GM12873 (cell line): ENCODE results near the gene DLGAP4.

Source experiments
- CTCF ChIP-seq: IDR thresholded peaks from 2 replicates; pipeline ENCODE4 v1.5.1; 2012; ENCODE audit warnings: low read depth, mild to moderate bottlenecking, moderate library complexity, low read length, control low read depth; ENCODE audit not compliant: insufficient read depth; ENCODE audit errors: missing control alignments

DLGAP4 gene

GRCh38 chr20:36306553-36307411 lies 643 bp downstream of the DLGAP4 start:
- TF ChIP-seq CTCF, result no peak

- no peak for TF ChIP-seq CTCF
Measured at GRCh38 chr20:36307412-36308325, 1.5 kb downstream of the DLGAP4 start.

GRCh38 chr20:36308353-36308752 lies 2.2 kb downstream of the DLGAP4 start:
- TF ChIP-seq CTCF, result no peak

GRCh38 chr20:36308986-36309385 lies 2.8 kb downstream of the DLGAP4 start:
- no peak for TF ChIP-seq CTCF

DNA sequence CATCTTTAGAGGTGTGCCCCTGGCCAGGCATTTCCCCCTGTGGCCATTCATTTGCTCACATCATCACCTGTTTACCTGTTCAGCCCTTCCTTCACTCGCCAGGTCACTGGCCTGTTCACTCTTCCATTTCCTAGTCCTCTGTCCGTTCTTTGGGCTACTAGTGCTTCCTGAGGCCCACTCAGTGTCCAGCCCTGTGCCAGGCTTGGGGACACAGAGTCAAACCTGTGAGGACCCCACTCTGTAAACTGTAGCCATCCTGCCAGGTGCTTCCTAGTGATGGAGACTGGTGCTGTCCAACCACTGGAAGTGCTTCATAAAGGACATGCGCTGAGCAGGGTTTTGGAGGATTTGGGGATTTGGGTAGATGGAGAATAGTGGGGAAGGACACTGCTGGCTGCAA lies 3.5 kb downstream of the DLGAP4 start:
- no peak for TF ChIP-seq CTCF

DNA sequence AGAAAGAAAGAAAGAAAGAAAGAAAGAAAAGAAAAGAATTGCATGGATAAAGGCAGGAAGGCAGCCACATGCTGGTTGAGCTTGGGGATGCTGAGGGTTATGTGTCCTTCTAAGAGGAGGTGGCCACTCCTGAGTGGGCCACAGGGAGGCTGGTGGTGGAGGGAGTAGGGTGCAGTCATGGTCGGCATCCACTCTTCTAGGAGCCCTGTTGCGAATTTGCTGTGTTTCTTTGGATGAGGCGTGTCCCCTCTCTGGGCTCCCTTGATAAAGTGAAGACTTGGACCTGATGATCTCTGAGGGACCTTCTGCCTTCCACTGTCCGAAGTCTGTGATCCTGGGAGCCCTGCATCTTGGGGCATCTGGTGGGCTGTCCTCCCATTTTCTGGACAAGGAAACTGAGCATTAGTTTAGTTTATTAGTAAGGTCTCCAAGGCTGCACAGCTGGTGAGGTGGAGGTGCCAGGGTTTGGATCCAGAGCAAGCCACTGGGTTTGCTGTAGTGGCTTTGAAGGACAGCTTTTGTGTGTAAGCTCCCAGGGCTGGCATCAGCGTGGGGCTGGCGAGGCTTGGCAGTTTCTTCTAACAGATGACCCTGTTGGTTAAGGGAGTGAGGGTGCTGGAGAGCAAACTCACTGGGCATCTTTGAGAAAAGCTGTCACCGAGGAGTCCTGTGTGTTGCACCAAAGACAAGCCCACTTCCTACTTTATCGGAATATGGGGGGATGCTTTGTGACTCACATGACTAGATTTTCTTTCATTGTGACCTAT lies 4.3 kb downstream of the DLGAP4 start:
- no peak for TF ChIP-seq CTCF
